ENCODE results near the gene UBE3A. TPM values are rescaled to one million over a fixed set of nuclear protein-coding genes. Genes with fewer than 3 reads are reported as not detected.

UBE3A gene
- 10 to 100 TPM; 73.9 to 97.6 (median 80.1) TPM for total RNA-seq

- Histone ChIP-seq H3K27me3 (no peaks in the 10 kb centered on the region), H3K4me3 (peak within 1 kb of the TSS; percentile 83 to 99 (median 87)), H3K4me1 (peaks cover 18 to 49% (median 46%) of the 10 kb centered on the region in 4 donors), H3K36me3 (no peaks in the 10 kb centered on the region), H3K9me3 (no peaks in the 10 kb centered on the region), H3K27ac (replicated peaks in 1 of 4) (peak within 1 kb of the TSS; percentile 96 to 100 (median 98))
- intact Hi-C loops (cut with DNase I), result loop anchor here (5.0 kb wide), 1 partner anchor 91 kb away; no protein-coding TSS in a partner anchor
- TF ChIP-seq CTCF (IDR thresholded peaks at IDR 0.05), result peak; percentile 29 to 63 (median 60)
- no peak for TF ChIP-seq POLR2A (IDR thresholded peaks at IDR 0.05; ENCODE audit: low read depth)
- no peak for TF ChIP-seq EP300 (IDR thresholded peaks at IDR 0.05)
- peak; percentile 84 to 87 for TF ChIP-seq POLR2AphosphoS5 (IDR thresholded peaks at IDR 0.05)
- DNase-seq (ENCODE audit: extremely low spot score), result peak; percentile 92
- WGBS, result under 1% methylated on average over 30 of the region's 97 CpGs
These were observed at the start of gene UBE3A for GRCh38 chr15:25438601-25439368. Gene UBE3A (minus strand): TSS chr15:25439024. CDS start chr15:25409107, 29,917 bp downstream.

- DNase-seq (ENCODE audit: extremely low spot score), result no peak
- intact Hi-C loops (cut with DNase I), result no loop called here
- H3K4me1 ChIP-seq, result no peaks in the 10 kb centered on the region
- no peaks in the 10 kb centered on the region for H3K27me3 ChIP-seq
- TF ChIP-seq POLR2A (IDR thresholded peaks at IDR 0.05; ENCODE audit: low read depth), result no peak
- TF ChIP-seq EP300 (IDR thresholded peaks at IDR 0.05), result no peak
- no peak for TF ChIP-seq CTCF (IDR thresholded peaks at IDR 0.05)
- TF ChIP-seq POLR2AphosphoS5 (IDR thresholded peaks at IDR 0.05), result no peak
- no peak overlapping the region for H3K4me3 ChIP-seq
- no peaks in the 10 kb centered on the region for H3K36me3 ChIP-seq
- 54% methylated on average over 5 of the region's 5 CpGs for WGBS
- peaks cover 0 to 28% (median 15%) of the 10 kb centered on the region in 4 donors for H3K9me3 ChIP-seq
- no peak overlapping the region for H3K27ac ChIP-seq (replicated peaks in 1 of 4)
These were observed 48.5 kb upstream of the UBE3A start for GRCh38 chr15:25487226-25487884.

- TF ChIP-seq POLR2A (IDR thresholded peaks at IDR 0.05; ENCODE audit: low read depth) (no peak), EP300 (IDR thresholded peaks at IDR 0.05) (no peak), CTCF (IDR thresholded peaks at IDR 0.05) (no peak), POLR2AphosphoS5 (IDR thresholded peaks at IDR 0.05) (no peak)
- H3K4me1 ChIP-seq, result peaks cover 0 to 10% (median 8%) of the 10 kb centered on the region in 4 donors
- no peak for DNase-seq (ENCODE audit: extremely low spot score)
- 78% methylated on average over 1 of the region's 1 CpG for WGBS
- intact Hi-C loops (cut with DNase I), result no loop called here
- no peak overlapping the region for H3K27ac ChIP-seq (replicated peaks in 1 of 4)
- H3K27me3 ChIP-seq, result no peaks in the 10 kb centered on the region
- H3K36me3 ChIP-seq, result no peaks in the 10 kb centered on the region
- H3K4me3 ChIP-seq, result no peak overlapping the region
- peaks cover 0 to 21% (median 12%) of the 10 kb centered on the region in 4 donors for H3K9me3 ChIP-seq
These were observed 47.2 kb upstream of the UBE3A start for GRCh38 chr15:25486051-25486450.

GRCh38 chr15:25481208-25481859 is 42.5 kb upstream of the UBE3A start:
- TF ChIP-seq POLR2AphosphoS5 (IDR thresholded peaks at IDR 0.05) (no peak), CTCF (IDR thresholded peaks at IDR 0.05) (no peak), POLR2A (IDR thresholded peaks at IDR 0.05; ENCODE audit: low read depth) (no peak), EP300 (IDR thresholded peaks at IDR 0.05) (no peak)
- Histone ChIP-seq H3K4me1 (peaks cover 0 to 15% (median 12%) of the 10 kb centered on the region in 4 donors), H3K36me3 (no peaks in the 10 kb centered on the region), H3K27ac (replicated peaks in 1 of 4) (peak overlapping the region; percentile 30 to 58 (median 44)), H3K9me3 (no peaks in the 10 kb centered on the region), H3K27me3 (no peaks in the 10 kb centered on the region), H3K4me3 (peak overlapping the region; percentile 21 to 41 (median 32))
- intact Hi-C loops (cut with DNase I), result no loop called here
- no peak for DNase-seq (ENCODE audit: extremely low spot score)
- 5% methylated on average over 13 of the region's 14 CpGs for WGBS

All from esophagus muscularis mucosa (tissue), 4 donors.